HEK293 (cell line): Measurements from ENCODE around the gene COX7A1.
A peak's percentile ranks its signal among the peaks of the same experiment; 100 is the strongest.

Source experiments
- CTCF ChIA-PET: fragments of 350-600 bp; formaldehyde crosslinking; extraction: SDS; loops from one replicate; lab custom pipeline; 2021; ENCODE audit warnings: antibody characterized with exemption; lab: Yijun Ruan, JAX
- POLR2A ChIA-PET: fragments of 300-600 bp; formaldehyde crosslinking; extraction: SDS; loops from one replicate; lab custom pipeline; 2020; ENCODE audit warnings: antibody characterized with exemption, inconsistent platforms; lab: Yijun Ruan, JAX
- H3K27ac ChIP-seq: fragments of 200-500 bp; sonication (Bioruptor generic); 2 replicates; pipeline ENCODE4 v1.5.1; 2014; ENCODE audit warnings: low read depth, low read length, control low read depth, inconsistent platforms; ENCODE audit errors: extremely low read depth
- H3K36me3 ChIP-seq, 2 experiments: fragments of 200-500 bp in 1 of 2; sonication (Bioruptor generic) in 1 of 2; 1 replicate in 1 of 2; 2 replicates in 1 of 2; pipeline ENCODE4 v1.5.1; 2014 to 2017; ENCODE audit warnings: inconsistent platforms in 2 of 2, low read length in 2 of 2; ENCODE audit not compliant: control insufficient read depth in 2 of 2, insufficient read depth in 1 of 2
- H3K4me1 ChIP-seq: fragments of 200-500 bp; sonication (Bioruptor generic); 2 replicates; pipeline ENCODE4 v1.5.1; 2014; ENCODE audit warnings: mild to moderate bottlenecking, low read length, inconsistent platforms; ENCODE audit not compliant: control insufficient read depth, insufficient read depth
- H3K4me3 ChIP-seq: 2 replicates; pipeline ENCODE4 v1.5.1; 2011; ENCODE audit warnings: low read depth, mild to moderate bottlenecking, control low read depth, low read length, moderate library complexity
- H3K9me3 ChIP-seq: fragments of 200-500 bp; sonication (Bioruptor generic); 2 replicates; pipeline ENCODE4 v1.5.1; 2014; ENCODE audit warnings: low read depth, low read length, inconsistent platforms; ENCODE audit not compliant: control insufficient read depth, insufficient read depth
- GFI1B ChIP-seq: fragments of 450-650 bp; formaldehyde crosslinking; IDR thresholded peaks from 2 replicates; pipeline ENCODE4 v1.5.1; 2016; ENCODE audit warnings: missing biosample characterization, missing genetic modification characterization
- KLF8 ChIP-seq: fragments of 450-650 bp; formaldehyde crosslinking; IDR thresholded peaks from 2 replicates; pipeline ENCODE4 v1.5.1; 2016; ENCODE audit warnings: missing biosample characterization, missing genetic modification characterization
- OSR2 ChIP-seq: fragments of 450-650 bp; formaldehyde crosslinking; IDR thresholded peaks from 2 replicates; pipeline ENCODE4 v1.5.1; 2016; ENCODE audit warnings: missing biosample characterization, missing genetic modification characterization
- SCRT1 ChIP-seq: fragments of 450-650 bp; formaldehyde crosslinking; IDR thresholded peaks from 2 replicates; pipeline ENCODE4 v1.5.1; 2016; ENCODE audit warnings: missing biosample characterization, missing genetic modification characterization, borderline replicate concordance
- ZBTB1 ChIP-seq: fragments of 450-650 bp; formaldehyde crosslinking; IDR thresholded peaks from 2 replicates; pipeline ENCODE4 v1.5.1; 2016; ENCODE audit warnings: missing biosample characterization, missing genetic modification characterization
- ZBTB21 ChIP-seq: fragments of 450-650 bp; formaldehyde crosslinking; IDR thresholded peaks from 2 replicates; pipeline ENCODE4 v1.5.1; 2017; ENCODE audit warnings: missing biosample characterization, missing genetic modification characterization
- ZEB2 ChIP-seq: fragments of 450-650 bp; formaldehyde crosslinking; IDR thresholded peaks from 2 replicates; pipeline ENCODE4 v1.5.1; 2016; ENCODE audit warnings: missing biosample characterization, missing genetic modification characterization
- ZFP37 ChIP-seq: fragments of 450-650 bp; formaldehyde crosslinking; IDR thresholded peaks from 2 replicates; pipeline ENCODE4 v1.5.1; 2016; ENCODE audit warnings: missing biosample characterization, missing genetic modification characterization
- ZNF155 ChIP-seq: fragments of 450-650 bp; formaldehyde crosslinking; IDR thresholded peaks from 2 replicates; pipeline ENCODE4 v1.5.1; 2016; ENCODE audit warnings: missing biosample characterization, missing genetic modification characterization
- ZNF2 ChIP-seq: fragments of 450-650 bp; formaldehyde crosslinking; IDR thresholded peaks from 2 replicates; pipeline ENCODE4 v1.5.1; 2016; ENCODE audit warnings: missing biosample characterization, missing genetic modification characterization
- ZNF266 ChIP-seq: fragments of 450-650 bp; formaldehyde crosslinking; IDR thresholded peaks from 2 replicates; pipeline ENCODE4 v1.5.1; 2016; ENCODE audit warnings: missing biosample characterization, missing genetic modification characterization, low read depth
- ZNF335 ChIP-seq: fragments of 450-650 bp; formaldehyde crosslinking; conservative IDR thresholded peaks from 2 replicates; pipeline ENCODE4 v1.5.1; 2016; ENCODE audit warnings: missing biosample characterization, missing genetic modification characterization
- ZNF560 ChIP-seq: fragments of 450-650 bp; formaldehyde crosslinking; IDR thresholded peaks from 2 replicates; pipeline ENCODE4 v1.5.1; 2017; ENCODE audit warnings: missing biosample characterization, missing genetic modification characterization, borderline replicate concordance
- ZNF624 ChIP-seq: fragments of 450-650 bp; formaldehyde crosslinking; IDR thresholded peaks from 2 replicates; pipeline ENCODE4 v1.5.1; 2017; ENCODE audit warnings: missing biosample characterization, missing genetic modification characterization
- ZNF830 ChIP-seq: fragments of 450-650 bp; IDR thresholded peaks from 2 replicates; pipeline ENCODE4 v1.5.0; 2018; ENCODE audit warnings: missing biosample characterization, missing genetic modification characterization, low read depth, mild to moderate bottlenecking, moderate library complexity
- TF ChIP-seq, protein P1 (sequence below): fragments of 450-650 bp; formaldehyde crosslinking; IDR thresholded peaks from 2 replicates; pipeline ENCODE4 v1.5.1; 2016; ENCODE audit warnings: missing biosample characterization, missing genetic modification characterization
- TF ChIP-seq, protein P2 (sequence below): fragments of 450-650 bp; formaldehyde crosslinking; IDR thresholded peaks from 2 replicates; pipeline ENCODE4 v1.5.1; 2016; ENCODE audit warnings: missing biosample characterization, missing genetic modification characterization
- TF ChIP-seq, protein P3 (sequence below): fragments of 450-650 bp; formaldehyde crosslinking; IDR thresholded peaks from 2 replicates; pipeline ENCODE4 v1.5.1; 2016; ENCODE audit warnings: missing biosample characterization, missing genetic modification characterization
- TF ChIP-seq, protein P4 (sequence below): fragments of 450-650 bp; formaldehyde crosslinking; optimal IDR thresholded peaks from 2 replicates; pipeline ENCODE3; 2016; ENCODE audit warnings: missing biosample characterization, mild to moderate bottlenecking, missing genetic modification characterization

The COX7A1 gene

DNA sequence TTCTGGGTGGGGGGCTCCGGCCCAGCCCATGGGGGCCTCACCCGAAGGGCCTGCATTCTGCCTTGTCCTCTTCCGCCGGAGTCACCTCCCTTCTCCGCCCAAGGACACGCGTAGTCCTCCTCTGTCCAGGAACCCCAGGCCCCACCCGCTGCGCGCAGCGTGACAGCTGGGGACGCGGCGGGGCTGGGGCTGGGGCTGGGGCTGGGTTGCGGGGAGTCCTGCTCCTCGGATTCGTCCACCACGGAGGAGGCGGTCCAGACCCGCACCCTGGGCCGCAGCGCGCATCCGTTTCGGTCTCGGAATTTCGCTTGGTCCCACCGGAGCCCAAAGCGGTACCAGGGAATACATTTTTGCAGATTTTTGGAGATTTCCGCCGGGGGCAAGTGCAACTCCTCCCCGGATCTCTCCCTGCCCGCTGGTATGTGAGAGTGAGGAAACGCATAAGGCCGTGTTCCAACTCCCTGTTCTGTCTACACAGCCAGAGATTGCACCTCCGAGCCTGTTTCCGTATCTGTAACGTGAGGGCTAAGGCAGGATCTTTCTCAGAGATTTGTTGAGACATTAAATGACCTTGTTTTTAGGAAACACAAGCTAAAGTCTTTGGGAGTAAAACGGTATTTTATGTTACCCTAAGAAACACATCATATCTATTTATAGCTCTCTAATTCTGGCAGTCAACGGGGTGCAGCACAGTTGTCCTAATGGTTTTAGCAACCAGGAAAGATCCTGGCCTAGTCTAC is at the start of gene COX7A1:
Gene COX7A1, minus strand, starts transcription at position 96 of the 740 bp plus-strand sequence. Its CDS starts 40 bp downstream, at position 56.
- POLR2A ChIA-PET: interaction anchor here (0.5 to 2.1 kb wide), 4 partner anchors 10 to 37 kb away, joined by 3 to 10 read pairs (median 6); partner anchors contain the start of genes CAPNS1 and TBCB
- TF ChIP-seq ZNF830 (tag by site-specific recombination): no peak
- peak; percentile 20; the same call in 1 of the 2 replicates for TF ChIP-seq KLF8 (tag by site-specific recombination)
- TF ChIP-seq ZNF155 (tag by site-specific recombination): no peak
- TF ChIP-seq ZBTB1: no peak
- no peak for TF ChIP-seq ZBTB21 (tag by site-specific recombination)
- TF ChIP-seq, protein P1, sequence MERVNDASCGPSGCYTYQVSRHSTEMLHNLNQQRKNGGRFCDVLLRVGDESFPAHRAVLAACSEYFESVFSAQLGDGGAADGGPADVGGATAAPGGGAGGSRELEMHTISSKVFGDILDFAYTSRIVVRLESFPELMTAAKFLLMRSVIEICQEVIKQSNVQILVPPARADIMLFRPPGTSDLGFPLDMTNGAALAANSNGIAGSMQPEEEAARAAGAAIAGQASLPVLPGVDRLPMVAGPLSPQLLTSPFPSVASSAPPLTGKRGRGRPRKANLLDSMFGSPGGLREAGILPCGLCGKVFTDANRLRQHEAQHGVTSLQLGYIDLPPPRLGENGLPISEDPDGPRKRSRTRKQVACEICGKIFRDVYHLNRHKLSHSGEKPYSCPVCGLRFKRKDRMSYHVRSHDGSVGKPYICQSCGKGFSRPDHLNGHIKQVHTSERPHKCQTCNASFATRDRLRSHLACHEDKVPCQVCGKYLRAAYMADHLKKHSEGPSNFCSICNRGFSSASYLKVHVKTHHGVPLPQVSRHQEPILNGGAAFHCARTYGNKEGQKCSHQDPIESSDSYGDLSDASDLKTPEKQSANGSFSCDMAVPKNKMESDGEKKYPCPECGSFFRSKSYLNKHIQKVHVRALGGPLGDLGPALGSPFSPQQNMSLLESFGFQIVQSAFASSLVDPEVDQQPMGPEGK (tag by site-specific recombination): no peak
- TF ChIP-seq GFI1B (tag by site-specific recombination): no peak
- no peak for TF ChIP-seq SCRT1 (tag by site-specific recombination)
- TF ChIP-seq, protein P2, sequence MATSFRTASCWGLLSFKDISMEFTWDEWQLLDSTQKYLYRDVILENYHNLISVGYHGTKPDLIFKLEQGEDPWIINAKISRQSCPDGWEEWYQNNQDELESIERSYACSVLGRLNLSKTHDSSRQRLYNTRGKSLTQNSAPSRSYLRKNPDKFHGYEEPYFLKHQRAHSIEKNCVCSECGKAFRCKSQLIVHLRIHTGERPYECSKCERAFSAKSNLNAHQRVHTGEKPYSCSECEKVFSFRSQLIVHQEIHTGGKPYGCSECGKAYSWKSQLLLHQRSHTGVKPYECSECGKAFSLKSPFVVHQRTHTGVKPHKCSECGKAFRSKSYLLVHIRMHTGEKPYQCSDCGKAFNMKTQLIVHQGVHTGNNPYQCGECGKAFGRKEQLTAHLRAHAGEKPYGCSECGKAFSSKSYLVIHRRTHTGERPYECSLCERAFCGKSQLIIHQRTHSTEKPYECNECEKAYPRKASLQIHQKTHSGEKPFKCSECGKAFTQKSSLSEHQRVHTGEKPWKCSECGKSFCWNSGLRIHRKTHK (tag by site-specific recombination): no peak
- TF ChIP-seq, all 188 proteins: peak for 1
- no peak within 1 kb of the TSS for H3K27ac ChIP-seq
- peaks cover 4% of the 10 kb centered on the region; the same call in 1 of the 2 replicates for H3K4me1 ChIP-seq
- CTCF ChIA-PET: interaction anchor here (0.6 to 2.5 kb wide), 5 partner anchors 14 to 94 kb away, joined by 3 to 16 read pairs (median 4); no protein-coding TSS in a partner anchor
- H3K9me3 ChIP-seq: no peaks in the 10 kb centered on the region
- peaks cover 46 to 56% of the 10 kb centered on the region in 2 experiments for H3K36me3 ChIP-seq
- no peak within 1 kb of the TSS for H3K4me3 ChIP-seq

DNA sequence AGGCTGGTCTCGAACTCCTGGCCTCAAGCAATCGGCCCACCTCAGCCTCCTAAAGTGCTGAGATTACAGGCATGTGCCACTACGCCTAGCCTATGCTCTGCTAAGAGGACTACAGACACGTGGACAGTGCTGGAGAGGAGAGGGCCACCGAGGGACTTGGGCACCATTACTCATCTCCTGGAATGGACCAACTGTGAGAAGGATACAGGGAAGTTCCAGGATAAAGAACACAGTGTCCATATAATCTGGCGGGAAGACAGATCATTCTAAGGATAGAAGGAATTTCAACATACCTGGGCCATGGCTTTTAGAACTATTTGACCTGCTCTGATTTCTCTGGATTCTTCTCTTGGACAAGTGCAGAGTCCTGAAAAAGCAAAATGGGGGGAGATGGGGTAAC is 49.4 kb upstream of the COX7A1 start:
- no peaks in the 10 kb centered on the region; the same call in 1 of the 2 replicates for H3K9me3 ChIP-seq
- ChIA-PET POLR2A (interaction anchor here (0.6 to 3.8 kb wide), 2 partner anchors 13 to 167 kb away, joined by 5 to 19 read pairs; partner anchors contain the start of genes ZNF146 and ZNF565), CTCF (interaction anchor here (1.5 kb wide), 1 partner anchor 8 kb away, joined by 3 read pairs; no protein-coding TSS in a partner anchor)

More for the DNA sequence above, 49.4 kb upstream of the COX7A1 start:
- H3K27ac ChIP-seq: no peak overlapping the region
- no peaks in the 10 kb centered on the region for H3K4me1 ChIP-seq
- H3K36me3 ChIP-seq: peaks cover 0 to 21% of the 10 kb centered on the region in 2 experiments; a peak in 1 of 3 replicates
- H3K4me3 ChIP-seq: no peak overlapping the region
- TF ChIP-seq, protein P3, sequence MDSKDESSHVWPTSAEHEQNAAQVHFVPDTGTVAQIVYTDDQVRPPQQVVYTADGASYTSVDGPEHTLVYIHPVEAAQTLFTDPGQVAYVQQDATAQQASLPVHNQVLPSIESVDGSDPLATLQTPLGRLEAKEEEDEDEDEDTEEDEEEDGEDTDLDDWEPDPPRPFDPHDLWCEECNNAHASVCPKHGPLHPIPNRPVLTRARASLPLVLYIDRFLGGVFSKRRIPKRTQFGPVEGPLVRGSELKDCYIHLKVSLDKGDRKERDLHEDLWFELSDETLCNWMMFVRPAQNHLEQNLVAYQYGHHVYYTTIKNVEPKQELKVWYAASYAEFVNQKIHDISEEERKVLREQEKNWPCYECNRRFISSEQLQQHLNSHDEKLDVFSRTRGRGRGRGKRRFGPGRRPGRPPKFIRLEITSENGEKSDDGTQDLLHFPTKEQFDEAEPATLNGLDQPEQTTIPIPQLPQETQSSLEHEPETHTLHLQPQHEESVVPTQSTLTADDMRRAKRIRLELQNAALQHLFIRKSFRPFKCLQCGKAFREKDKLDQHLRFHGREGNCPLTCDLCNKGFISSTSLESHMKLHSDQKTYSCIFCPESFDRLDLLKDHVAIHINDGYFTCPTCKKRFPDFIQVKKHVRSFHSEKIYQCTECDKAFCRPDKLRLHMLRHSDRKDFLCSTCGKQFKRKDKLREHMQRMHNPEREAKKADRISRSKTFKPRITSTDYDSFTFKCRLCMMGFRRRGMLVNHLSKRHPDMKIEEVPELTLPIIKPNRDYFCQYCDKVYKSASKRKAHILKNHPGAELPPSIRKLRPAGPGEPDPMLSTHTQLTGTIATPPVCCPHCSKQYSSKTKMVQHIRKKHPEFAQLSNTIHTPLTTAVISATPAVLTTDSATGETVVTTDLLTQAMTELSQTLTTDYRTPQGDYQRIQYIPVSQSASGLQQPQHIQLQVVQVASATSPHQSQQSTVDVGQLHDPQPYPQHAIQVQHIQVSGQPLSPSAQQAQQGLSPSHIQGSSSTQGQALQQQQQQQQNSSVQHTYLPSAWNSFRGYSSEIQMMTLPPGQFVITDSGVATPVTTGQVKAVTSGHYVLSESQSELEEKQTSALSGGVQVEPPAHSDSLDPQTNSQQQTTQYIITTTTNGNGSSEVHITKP (tag by site-specific recombination): peak; percentile 71
- TF ChIP-seq ZNF2: no peak
- TF ChIP-seq ZNF335 (tag by site-specific recombination): no peak
- TF ChIP-seq ZEB2 (tag by site-specific recombination): no peak
- TF ChIP-seq ZNF624 (tag by site-specific recombination): no peak
- TF ChIP-seq ZNF266 (tag by site-specific recombination): no peak
- TF ChIP-seq OSR2 (tag by site-specific recombination): no peak
- TF ChIP-seq, protein P4, sequence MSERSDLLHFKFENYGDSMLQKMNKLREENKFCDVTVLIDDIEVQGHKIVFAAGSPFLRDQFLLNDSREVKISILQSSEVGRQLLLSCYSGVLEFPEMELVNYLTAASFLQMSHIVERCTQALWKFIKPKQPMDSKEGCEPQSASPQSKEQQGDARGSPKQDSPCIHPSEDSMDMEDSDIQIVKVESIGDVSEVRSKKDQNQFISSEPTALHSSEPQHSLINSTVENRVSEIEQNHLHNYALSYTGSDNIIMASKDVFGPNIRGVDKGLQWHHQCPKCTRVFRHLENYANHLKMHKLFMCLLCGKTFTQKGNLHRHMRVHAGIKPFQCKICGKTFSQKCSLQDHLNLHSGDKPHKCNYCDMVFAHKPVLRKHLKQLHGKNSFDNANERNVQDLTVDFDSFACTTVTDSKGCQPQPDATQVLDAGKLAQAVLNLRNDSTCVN (tag by site-specific recombination): peak; percentile 12
- TF ChIP-seq ZFP37 (tag by site-specific recombination): no peak
- no peak for TF ChIP-seq ZNF560 (tag by site-specific recombination)
